Measurements from ENCODE around the gene WSCD1.

Gene WSCD1

DNA sequence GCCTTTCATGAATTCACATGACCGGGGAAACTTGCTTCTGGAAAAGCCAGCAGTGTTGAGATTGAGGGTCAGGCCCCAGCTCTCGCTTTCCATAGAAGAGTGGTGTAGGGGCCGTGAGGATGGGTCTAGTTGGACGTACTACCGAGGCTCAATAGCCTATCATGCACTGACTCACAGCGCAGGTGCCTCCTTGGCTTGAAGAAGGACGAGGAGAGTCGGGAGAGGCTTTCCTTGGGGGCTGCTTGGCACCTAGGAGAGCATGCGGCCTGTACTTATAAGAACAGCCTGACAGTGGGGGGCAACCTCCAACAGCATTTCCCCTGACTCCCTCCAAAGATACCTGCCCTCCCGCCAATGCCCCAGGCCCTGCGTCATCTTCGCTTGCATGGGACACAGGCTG, 37.6 kb downstream of the WSCD1 start:
- DNase-seq (ENCODE audit: low spot score), result no peak

DNA sequence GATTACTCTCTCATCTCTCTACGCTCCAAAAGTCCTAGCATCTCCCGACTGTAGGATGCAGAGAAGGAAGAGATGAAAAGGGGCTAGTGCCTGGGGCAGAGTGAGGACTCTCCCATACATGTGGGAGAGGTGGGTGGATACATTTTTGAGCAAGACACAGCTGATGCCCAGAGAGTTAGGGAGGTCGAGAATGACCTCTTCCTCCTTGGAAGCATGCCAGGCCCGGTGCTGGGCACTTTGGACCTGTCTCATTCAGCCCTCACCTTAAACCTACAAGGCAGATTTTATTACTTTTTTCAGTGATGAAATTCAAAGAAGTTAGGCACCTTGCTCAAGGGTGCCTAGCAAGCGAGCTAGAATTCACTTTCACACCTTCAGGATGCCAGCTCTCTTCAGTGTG, 38.2 kb downstream of the WSCD1 start:
- DNase-seq (ENCODE audit: low spot score), result no peak

DNA sequence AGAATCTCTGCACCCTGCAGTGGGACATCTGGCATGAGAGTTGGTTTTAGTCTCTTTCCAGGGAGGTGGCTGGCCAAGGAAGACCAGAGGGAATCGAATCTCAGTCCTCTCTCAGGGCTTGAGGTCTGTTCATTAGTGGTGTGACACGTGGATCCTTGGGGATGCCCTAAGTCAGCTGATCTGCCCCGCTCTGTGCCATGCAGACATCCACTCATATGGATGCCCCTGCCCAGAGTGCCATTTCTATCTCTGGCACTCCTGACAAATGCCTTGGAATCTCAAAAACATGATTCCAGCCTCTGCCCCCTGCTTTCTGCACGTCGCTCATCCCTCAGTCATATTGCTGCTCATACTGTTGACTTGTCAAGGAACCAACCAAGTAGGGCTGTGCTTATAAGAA, 38.8 kb downstream of the WSCD1 start:
- no peak for DNase-seq (ENCODE audit: low spot score)

DNA sequence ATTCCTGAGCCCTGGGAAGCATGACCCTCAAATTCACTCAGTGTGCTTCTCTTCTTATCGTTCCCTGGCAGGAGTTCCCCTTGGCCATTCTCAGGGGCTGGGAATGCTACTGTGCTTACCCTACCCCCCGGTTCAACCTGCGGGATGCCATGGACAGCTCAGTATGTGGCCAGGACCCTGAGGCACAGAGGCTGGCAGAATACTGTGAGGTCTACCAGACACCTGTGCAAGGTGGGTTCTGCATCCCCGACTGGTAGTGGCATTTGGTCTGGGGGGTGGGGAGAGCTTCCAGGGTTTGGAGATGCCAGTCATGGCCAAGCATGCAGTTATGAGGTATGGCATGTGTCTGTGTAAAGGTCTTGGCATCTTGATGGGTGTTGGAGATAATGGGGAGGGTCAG, 39.4 kb downstream of the WSCD1 start:
- DNase-seq (ENCODE audit: low spot score), result no peak

DNA sequence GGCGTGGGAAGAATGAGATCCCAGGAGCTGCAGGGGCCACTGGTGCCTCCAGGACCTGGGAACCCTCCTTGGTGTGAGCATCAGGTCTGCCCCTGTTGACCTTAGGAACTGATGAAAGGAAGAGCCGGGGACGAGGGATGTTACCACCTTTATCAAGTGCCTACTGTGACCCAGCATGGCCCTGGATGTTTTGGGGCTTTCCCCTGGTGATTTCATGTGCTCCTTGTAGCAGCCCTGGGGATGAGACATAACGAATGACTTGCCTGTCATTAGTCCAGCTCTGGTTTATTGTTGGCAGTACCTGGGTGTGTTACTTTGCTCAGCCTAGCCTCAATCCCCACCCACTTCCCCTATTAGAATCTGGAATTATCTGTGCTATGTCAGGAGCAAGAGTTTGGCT, 39.9 kb downstream of the WSCD1 start:
- no peak for DNase-seq (ENCODE audit: low spot score)

DNA sequence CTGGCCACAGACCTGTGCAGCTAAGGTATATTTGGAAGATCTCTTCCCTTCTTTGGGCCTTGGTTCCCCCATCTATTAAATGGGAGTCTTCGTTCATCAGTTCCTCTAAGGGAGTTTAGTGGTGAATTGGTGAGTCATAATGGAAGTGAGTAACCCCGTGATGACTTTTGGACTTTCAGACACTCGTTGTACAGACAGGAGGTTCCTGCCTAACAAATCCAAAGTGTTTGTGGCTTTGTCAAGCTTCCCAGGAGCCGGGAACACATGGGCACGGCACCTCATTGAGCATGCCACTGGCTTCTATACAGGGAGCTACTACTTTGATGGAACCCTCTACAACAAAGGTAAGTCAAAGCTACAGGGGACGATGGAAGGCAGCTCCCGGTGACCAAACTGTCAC, 40.4 kb downstream of the WSCD1 start:
- no peak for DNase-seq (ENCODE audit: low spot score)

DNA sequence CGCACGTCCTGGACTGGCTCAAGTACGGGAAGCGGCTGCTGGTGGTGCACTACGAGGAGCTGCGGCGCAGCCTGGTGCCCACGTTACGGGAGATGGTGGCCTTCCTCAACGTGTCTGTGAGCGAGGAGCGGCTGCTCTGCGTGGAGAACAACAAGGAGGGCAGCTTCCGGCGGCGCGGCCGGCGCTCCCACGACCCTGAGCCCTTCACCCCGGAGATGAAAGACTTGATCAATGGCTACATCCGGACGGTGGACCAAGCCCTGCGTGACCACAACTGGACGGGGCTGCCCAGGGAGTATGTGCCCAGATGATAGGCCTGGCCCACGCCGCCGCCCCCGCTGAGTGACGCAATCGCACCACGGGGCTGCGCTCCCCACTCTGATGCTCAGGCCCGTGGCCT, 50.2 kb downstream of the WSCD1 start:
- DNase-seq (ENCODE audit: low spot score), result no peak

DNA sequence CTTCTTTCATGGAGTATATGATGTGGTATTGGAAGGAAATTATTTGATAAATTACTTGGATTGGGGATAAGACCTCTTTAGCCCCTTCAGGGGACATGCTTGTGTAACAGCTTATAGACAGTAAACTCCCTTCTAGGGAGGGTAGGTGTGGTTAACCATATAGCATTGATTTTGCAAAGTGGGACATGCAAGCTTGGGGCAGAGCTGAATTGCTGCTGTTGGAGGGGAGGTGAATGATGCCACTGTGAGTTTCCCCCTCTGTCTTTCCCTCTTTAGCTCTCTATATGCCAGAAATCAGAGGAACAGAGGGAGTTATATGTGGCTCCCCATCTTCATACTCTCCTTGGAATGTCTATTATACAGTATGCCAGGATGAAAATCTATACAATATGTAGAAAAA, 54.7 kb downstream of the WSCD1 start:
- no peak for DNase-seq (ENCODE audit: low spot score)

DNA sequence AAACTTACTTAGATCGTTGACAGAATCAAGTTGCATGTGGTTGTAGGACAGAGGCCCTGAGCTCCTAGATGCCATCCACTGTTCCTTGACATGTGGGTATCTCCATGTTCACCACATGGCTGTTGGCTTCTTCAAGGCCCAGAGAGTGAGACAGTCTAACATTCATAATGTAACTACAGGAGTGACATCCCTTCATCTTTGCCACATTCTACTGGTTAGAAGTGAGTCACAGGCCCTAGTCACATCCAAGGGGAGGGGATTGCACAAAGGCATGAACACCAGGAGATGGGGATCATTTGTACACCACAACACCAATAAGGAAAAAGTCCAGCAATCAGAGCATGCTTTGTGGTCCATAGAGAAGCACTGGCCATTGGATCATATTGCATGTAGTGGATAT, 56.6 kb downstream of the WSCD1 start:
- DNase-seq (ENCODE audit: low spot score), result no peak

DNA sequence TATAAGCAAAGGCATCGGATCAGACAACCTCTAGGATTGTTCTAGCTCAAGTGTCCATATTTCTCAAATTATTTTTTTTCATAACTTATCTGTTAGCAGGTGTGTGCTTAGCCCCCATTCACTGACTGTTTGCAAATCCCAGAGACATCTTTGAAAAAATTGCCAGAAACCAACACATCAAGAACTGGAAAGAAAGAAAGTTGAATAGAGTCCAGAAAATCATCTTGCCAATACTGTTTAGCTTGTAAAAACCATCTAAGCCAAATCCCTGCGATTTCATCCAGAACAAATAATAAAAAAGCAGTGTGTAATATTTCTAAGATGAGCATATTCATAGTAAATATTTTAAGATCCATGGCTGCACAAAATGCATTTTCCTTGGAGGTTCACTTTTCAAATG, 64.5 kb downstream of the WSCD1 start:
- no peak for DNase-seq (ENCODE audit: low spot score)

DNA sequence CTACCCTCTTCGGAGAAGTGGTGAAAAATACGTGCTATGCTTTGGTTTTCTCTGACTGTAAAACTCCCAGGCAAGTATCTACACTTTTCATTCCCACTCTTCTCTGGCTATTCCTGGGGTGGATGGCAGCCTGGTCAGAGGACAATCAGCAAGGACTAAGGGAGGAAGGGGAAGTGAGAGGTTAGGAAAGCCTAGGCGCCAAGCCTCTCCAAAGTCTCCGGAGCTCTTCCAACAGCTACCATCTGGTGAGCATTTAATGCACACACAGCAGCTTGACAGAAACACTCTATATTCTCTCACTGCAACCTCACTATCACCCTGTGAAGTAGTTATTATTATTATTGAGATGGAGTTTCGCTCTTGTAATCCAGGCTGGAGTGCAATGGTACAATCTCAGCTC, 65.1 kb downstream of the WSCD1 start:
- no peak for DNase-seq (ENCODE audit: low spot score)

DNA sequence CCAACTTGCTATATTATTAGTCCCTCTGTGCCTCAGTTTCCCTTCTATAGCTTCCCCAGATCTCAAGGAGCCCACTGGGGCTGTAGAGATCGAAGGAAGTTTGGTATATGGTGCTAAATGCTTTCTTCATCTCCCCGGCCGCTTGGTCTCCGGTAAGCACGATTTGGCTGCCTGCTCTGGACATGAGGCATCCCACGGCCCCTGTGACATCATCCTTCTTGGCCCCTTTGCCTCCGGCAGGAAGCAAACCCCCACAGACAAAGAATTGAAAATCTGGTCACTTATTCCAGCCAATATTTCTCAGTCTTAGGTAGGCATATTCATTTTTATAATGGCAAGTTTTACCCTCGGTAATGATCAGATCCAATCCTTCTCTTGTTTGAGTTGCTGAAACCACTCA, 65.8 kb downstream of the WSCD1 start:
- DNase-seq (ENCODE audit: low spot score), result no peak

DNA sequence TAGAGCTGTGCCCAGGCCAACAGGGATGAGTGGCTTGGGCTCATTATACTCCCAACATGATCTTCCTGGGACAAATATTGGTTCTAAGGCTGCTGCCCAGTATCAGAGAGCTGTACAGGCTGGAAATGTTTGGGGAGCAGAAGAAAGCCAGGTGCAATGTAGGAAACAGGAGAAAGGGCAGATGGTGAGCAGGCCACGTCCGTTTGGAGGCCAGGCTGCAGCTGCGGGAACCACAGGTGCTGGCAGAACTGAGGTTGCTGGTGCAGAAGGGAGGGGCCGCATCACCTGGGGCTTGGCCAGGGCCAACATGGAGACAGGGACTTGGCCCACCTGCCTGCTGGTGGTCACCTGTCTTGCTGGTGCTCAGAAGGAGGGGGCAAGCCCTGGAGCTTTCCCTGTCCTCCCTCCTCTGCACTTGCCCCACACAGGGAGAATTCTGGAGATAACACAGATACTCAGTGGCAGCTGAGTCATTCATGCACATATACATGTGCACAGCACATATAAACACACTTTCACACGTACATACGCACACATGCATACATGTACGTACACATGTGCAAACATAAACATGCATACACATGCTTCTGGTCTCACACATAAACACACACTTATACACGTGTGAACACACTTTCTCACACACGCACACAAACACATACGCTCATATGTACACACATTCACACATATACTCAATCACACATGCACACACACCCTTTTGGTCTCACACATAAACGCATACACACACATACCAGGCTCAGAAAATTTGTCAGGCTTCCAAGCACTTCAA, 67.7 kb downstream of the WSCD1 start:
- no peak for DNase-seq (ENCODE audit: low spot score)

DNA sequence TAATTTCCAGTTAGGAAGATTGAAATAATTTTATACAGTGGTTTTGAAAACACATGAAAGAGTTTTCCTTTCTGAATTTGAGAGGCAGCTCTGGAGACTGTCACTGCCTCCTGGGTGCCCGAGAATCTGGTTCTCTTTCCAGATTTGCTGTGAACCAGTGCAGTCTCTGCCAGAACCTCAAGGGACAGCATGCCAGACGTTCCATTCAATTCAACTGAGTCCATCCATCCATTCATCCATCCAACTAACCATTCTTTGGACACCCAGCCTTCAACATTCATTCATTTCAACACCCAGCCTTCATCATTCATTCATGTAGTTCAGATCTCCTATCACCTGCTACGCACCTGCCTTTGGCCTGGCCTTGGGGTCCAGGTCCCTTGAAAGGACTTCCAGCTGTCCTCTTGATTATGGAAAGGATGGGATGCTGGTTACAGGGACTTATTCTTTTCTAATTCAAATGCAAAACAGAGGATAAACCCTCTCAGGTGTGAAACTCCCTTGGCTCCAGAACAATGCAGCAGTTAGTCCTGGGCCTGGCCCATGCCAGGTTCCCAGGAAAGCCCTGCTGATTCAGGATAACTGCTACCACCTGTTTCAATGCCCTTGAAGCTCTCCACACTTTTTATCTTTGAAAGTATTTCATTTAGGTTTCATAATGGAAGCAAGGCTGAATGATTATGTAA, 68.7 kb downstream of the WSCD1 start:
- DNase-seq (ENCODE audit: low spot score), result no peak

DNA sequence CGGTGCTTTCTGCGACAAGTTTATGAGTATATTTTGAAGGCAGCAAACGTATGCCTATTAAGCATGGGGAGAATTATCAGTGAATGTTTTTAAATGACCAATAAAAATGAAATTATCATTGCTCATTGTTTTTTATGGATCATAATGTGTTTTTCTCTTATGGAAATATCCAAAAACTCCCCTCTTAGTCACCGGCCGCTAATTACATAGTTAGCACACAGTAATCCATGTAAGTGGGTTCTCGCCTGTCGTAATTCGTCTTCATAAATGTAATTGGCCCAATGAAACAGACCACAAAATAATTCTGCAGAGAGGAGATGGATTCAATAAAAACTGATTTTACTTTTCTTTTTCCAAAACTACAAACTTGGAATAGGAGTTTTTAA, 69.3 kb downstream of the WSCD1 start:
- no peak for DNase-seq (ENCODE audit: low spot score)

DNA sequence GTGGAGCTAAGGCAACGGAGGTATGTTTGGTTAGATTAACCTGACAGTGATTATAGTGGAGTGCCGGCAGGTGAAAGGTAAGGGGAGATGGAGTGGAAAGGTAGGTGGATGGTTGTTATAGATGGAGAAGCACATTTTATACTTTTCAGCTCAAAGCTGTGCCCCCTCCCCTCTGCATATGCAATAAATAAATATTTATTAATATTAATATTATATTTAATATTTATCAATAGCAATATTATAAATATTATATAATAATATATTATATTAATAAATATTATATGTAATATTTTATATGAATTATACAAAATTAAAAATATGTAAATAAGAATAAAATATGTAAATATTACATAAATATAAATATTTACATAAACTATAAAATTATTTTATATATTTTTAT, 70.0 kb downstream of the WSCD1 start:
- no peak for DNase-seq (ENCODE audit: low spot score)

DNA sequence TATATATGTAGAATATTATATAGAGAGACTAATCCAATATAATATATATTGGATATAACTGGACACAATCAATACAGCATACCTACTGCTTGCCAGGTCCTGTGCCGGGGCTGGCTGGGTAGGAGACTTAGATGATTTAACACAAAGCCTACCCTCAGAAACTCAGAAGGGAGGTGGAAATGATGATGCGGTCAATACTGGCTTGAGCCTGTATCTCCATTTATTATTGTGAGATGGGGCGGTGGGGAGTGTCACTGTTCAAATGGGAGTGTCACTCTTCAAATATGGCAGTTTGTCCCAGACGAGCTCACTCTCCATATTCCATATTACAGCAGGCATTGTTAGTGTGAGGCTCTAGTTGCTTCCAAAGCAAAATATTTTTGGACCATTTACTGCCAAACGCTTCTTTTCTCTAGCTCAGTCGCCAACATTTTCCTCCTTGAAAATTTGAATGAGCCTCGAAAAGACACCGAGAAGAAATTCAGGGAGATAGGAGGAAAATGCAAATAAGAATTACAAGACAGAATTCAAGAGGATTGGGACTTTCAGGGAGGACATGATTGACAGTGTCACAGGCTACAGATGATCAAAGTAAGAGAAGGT, 70.7 kb downstream of the WSCD1 start:
- no peak for DNase-seq (ENCODE audit: low spot score)

DNA sequence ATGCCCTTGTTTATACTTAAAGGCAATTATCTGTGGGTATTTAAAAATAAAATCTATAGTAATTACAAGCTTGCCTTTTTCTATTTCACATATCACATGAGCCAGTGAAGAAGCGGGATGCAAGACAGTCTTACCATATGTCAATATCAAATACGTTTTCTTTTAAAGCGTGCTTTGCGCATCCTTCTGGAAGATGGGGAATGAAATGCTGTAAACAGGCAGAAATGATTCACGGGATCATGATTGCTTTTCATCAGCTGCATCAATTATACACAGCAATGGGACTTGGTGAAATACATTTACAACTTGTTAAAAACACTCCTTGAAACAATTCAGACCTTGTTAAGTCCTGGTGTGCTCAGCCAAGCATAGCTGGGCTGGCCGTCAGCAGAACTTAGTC, 72.5 kb downstream of the WSCD1 start:
- DNase-seq (ENCODE audit: low spot score), result no peak

DNA sequence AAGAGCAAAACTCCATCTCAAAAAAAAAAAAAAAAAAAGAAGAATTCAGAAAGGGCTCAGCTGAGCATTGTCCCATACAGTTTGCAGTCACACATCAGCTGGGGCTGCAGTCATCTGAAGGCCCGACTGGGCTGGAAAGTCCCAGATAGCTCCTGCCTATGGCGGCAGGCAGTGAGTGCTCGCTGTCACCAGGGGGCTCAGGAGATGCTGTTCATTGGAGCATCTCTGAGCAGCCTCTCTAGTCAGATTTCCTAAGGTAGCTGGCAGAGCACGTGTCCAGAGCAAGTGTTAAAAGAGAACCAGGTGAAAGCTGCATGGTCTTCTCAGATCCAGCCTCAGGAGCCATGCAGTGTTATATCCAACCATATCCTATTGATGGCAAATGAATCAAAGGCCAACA, 75.8 kb downstream of the WSCD1 start:
- no peak for DNase-seq (ENCODE audit: low spot score)

DNA sequence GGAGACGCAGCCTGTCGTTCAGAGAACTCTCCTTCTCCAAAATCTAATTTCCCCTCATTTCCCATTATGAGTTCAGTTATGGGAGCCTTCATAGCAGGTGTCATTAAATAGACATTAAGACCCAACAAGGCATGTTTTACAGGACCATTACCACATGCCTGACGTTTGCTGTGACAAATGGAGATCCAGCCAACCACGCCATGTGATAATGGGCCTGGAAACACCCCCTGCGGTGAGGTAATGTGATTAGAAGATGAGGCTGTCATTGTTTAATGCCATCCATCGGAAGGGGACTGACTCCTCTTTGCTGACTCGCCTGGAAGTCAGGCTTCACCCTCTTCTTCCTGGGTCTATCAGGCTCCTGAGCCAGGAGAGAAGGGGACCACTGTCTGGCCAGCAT, 76.9 kb downstream of the WSCD1 start:
- DNase-seq (ENCODE audit: low spot score), result no peak

DNA sequence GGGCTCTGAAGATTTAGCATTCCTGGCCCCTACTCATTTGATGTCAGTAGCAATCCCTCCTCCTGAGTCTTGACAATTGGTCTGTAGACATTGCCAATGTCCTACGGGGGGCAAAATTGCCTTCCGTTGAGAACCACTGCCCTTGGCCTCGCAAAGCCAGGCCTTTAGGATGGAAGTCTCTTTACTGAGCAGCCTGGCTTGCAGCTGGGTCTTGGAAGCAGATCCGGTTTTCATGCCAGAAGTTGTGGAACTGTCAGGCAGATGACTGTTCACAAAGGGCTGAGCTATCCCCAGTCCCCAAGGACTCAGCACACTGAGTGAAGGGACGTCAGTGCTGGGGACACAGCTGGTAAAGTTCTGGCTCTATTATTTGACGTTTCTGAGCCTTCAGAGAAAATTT, 83.2 kb downstream of the WSCD1 start:
- DNase-seq (ENCODE audit: low spot score), result no peak

DNA sequence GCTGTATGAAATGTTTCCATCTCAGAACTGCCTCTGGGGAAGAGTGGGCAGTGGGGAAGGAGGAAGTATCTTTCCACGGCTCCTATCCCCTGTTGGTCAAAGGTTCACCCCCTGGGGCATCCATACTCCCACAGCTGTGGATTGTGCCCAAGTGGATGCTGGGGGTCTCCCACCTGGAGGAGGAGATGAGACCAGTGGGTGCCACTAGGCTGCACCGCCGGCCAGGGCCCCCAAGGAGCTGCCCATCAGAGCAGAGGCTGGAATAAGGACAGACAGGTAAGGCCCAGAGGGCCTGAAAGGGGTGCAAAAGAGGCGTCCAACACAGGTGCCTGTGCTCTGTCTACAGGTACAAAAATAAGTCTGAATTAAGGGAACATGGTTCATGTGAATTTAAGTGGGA, 87.5 kb downstream of the WSCD1 start:
- no peak for DNase-seq (ENCODE audit: low spot score)

DNA sequence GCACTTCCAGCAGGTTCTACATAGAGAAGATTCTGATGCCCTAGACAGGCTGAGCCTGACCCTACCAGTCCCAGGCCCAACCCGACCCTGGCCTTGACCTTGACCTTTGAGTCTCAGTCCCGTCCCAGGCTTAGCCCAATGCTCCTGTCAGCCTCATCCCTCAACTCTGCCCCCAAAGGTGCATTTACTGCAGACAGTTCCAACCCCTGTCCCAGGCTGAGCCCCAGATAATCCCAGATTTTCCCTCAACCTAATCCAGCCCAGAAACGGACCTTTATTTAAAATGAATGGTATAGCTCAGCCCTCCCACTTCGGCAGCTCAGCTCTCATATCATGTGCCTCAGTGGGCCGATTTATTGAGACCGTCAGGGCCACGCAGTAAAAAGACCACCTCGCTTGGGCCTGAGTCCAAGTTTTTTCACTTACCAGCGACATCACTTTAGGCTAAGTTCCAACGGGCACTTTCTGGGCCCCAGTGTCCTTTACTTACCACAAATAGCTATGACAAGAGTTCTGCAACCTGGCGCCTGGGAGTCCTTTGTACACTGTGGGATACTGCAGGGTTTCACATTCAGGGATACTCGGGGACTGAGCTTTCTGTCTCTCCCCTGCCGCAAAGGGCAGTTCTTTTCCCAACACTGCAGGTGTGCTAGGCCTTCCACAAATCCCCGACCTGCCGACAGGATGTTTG, 89.5 kb downstream of the WSCD1 start:
- DNase-seq (ENCODE audit: low spot score), result no peak
